ENCODE data around the gene ANK2. TPM values are rescaled to one million over a fixed set of nuclear protein-coding genes. Genes with fewer than 3 reads are reported as not detected.
"Not testable (repeated sequence)": the region's sequence is repeated elsewhere in the genome, so short reads cannot be mapped to it uniquely, and the experiment has no call there.

Gene ANK2
- total RNA-seq, 2 experiments from 2014 or later: 1.8 to 2.4 TPM

- no peaks in the 10 kb centered on the region for H3K36me3 Mint-ChIP-seq
- no peak overlapping the region for H3K4me3 Mint-ChIP-seq
- no peaks in the 10 kb centered on the region for H3K4me1 Mint-ChIP-seq
- no peak overlapping the region for H3K27ac Mint-ChIP-seq
- no peaks in the 10 kb centered on the region for H3K27me3 Mint-ChIP-seq
- no peak for ATAC-seq
- H3K9me3 Mint-ChIP-seq (ENCODE audit: low read depth): no peaks in the 10 kb centered on the region
- no peak for DNase-seq
- CTCF ChIA-PET: no interaction called here
These were observed 193.9 kb downstream of the ANK2 start for GRCh38 chr4:113243312-113243711.

- H3K27ac Mint-ChIP-seq; DNase-seq; H3K9me3 Mint-ChIP-seq (ENCODE audit: low read depth); ATAC-seq; H3K27me3 Mint-ChIP-seq; H3K4me1 Mint-ChIP-seq; H3K36me3 Mint-ChIP-seq; H3K4me3 Mint-ChIP-seq; CTCF ChIA-PET: not testable (repeated sequence)
These were observed 195.3 kb downstream of the ANK2 start for GRCh38 chr4:113244747-113245146.

GRCh38 chr4:113248320-113248719, 198.9 kb downstream of the ANK2 start:
- CTCF ChIA-PET: no interaction called here
- no peaks in the 10 kb centered on the region for H3K4me1 Mint-ChIP-seq
- no peak overlapping the region for H3K27ac Mint-ChIP-seq
- DNase-seq (no peak), ATAC-seq (no peak)
- H3K9me3 Mint-ChIP-seq (ENCODE audit: low read depth): no peaks in the 10 kb centered on the region
- no peak overlapping the region for H3K4me3 Mint-ChIP-seq
- peaks cover 2% of the 10 kb centered on the region for H3K27me3 Mint-ChIP-seq
- no peaks in the 10 kb centered on the region for H3K36me3 Mint-ChIP-seq

GRCh38 chr4:113255628-113256027, 206.2 kb downstream of the ANK2 start:
- H3K36me3 Mint-ChIP-seq: no peaks in the 10 kb centered on the region
- no peak overlapping the region for H3K27ac Mint-ChIP-seq
- H3K27me3 Mint-ChIP-seq: no peaks in the 10 kb centered on the region
- CTCF ChIA-PET: no interaction called here
- no peaks in the 10 kb centered on the region for H3K4me1 Mint-ChIP-seq
- ATAC-seq (no peak), DNase-seq (no peak)
- no peak overlapping the region for H3K4me3 Mint-ChIP-seq
- no peaks in the 10 kb centered on the region for H3K9me3 Mint-ChIP-seq (ENCODE audit: low read depth)

GRCh38 chr4:113256946-113257345, 207.5 kb downstream of the ANK2 start:
- Mint-ChIP-seq H3K36me3 (no peaks in the 10 kb centered on the region), H3K4me3 (no peak overlapping the region), H3K27ac (no peak overlapping the region), H3K4me1 (no peaks in the 10 kb centered on the region), H3K9me3 (ENCODE audit: low read depth) (no peaks in the 10 kb centered on the region), H3K27me3 (peaks cover 6% of the 10 kb centered on the region)
- ATAC-seq (no peak), DNase-seq (no peak)
- CTCF ChIA-PET: no interaction called here

GRCh38 chr4:113260688-113261087, 211.2 kb downstream of the ANK2 start:
- ATAC-seq: no peak
- CTCF ChIA-PET: no interaction called here
- no peaks in the 10 kb centered on the region for H3K4me1 Mint-ChIP-seq

GRCh38 chr4:113263274-113263673, 213.8 kb downstream of the ANK2 start:
- no peak for ATAC-seq
- Mint-ChIP-seq H3K27ac (no peak overlapping the region), H3K36me3 (no peaks in the 10 kb centered on the region), H3K9me3 (ENCODE audit: low read depth) (no peaks in the 10 kb centered on the region), H3K4me3 (no peak overlapping the region), H3K27me3 (peaks cover 8% of the 10 kb centered on the region), H3K4me1 (no peaks in the 10 kb centered on the region)
- CTCF ChIA-PET: no interaction called here
- no peak for DNase-seq

More at GRCh38 chr4:113260688-113261087, 211.2 kb downstream of the ANK2 start:
- Mint-ChIP-seq H3K4me3 (no peak overlapping the region), H3K36me3 (no peaks in the 10 kb centered on the region), H3K27ac (no peak overlapping the region), H3K27me3 (peaks cover 8% of the 10 kb centered on the region), H3K9me3 (ENCODE audit: low read depth) (no peaks in the 10 kb centered on the region)
- DNase-seq: no peak

GRCh38 chr4:113270520-113271319, 221.3 kb downstream of the ANK2 start:
- Mint-ChIP-seq H3K4me3 (no peak overlapping the region), H3K4me1 (no peaks in the 10 kb centered on the region), H3K36me3 (no peaks in the 10 kb centered on the region), H3K9me3 (ENCODE audit: low read depth) (no peaks in the 10 kb centered on the region), H3K27me3 (peaks cover 20% of the 10 kb centered on the region), H3K27ac (no peak overlapping the region)
- DNase-seq: no peak
- CTCF ChIA-PET: no interaction called here
- no peak for ATAC-seq

GRCh38 chr4:113272523-113272922, 223.1 kb downstream of the ANK2 start:
- DNase-seq (no peak), ATAC-seq (no peak)
- Mint-ChIP-seq H3K27ac (no peak overlapping the region), H3K4me3 (no peak overlapping the region), H3K27me3 (peaks cover 25% of the 10 kb centered on the region), H3K4me1 (no peaks in the 10 kb centered on the region), H3K9me3 (ENCODE audit: low read depth) (no peaks in the 10 kb centered on the region), H3K36me3 (no peaks in the 10 kb centered on the region)
- CTCF ChIA-PET: no interaction called here

GRCh38 chr4:113273721-113274220, 224.3 kb downstream of the ANK2 start:
- Mint-ChIP-seq H3K9me3 (ENCODE audit: low read depth) (no peaks in the 10 kb centered on the region), H3K27me3 (peaks cover 29% of the 10 kb centered on the region), H3K27ac (no peak overlapping the region), H3K36me3 (no peaks in the 10 kb centered on the region), H3K4me3 (no peak overlapping the region), H3K4me1 (no peaks in the 10 kb centered on the region)
- ATAC-seq (no peak), DNase-seq (no peak)
- CTCF ChIA-PET: no interaction called here

- CTCF ChIA-PET: no interaction called here
- Mint-ChIP-seq H3K36me3 (no peaks in the 10 kb centered on the region), H3K27ac (no peak overlapping the region), H3K27me3 (peaks cover 37% of the 10 kb centered on the region), H3K9me3 (ENCODE audit: low read depth) (no peaks in the 10 kb centered on the region), H3K4me1 (no peaks in the 10 kb centered on the region), H3K4me3 (no peak overlapping the region)
- ATAC-seq (no peak), DNase-seq (no peak)
These were observed 227.2 kb downstream of the ANK2 start for GRCh38 chr4:113276464-113277170.

- Mint-ChIP-seq H3K4me3 (no peak overlapping the region), H3K27ac (no peak overlapping the region), H3K4me1 (no peaks in the 10 kb centered on the region), H3K27me3 (peaks cover 32% of the 10 kb centered on the region), H3K36me3 (no peaks in the 10 kb centered on the region), H3K9me3 (ENCODE audit: low read depth) (no peaks in the 10 kb centered on the region)
- CTCF ChIA-PET: interaction anchor here (0.7 to 1.8 kb wide), 6 partner anchors 10 to 117 kb away, joined by 3 to 7 read pairs (median 4); no protein-coding TSS in a partner anchor
- ATAC-seq: peak; percentile 87
- DNase-seq: peak; percentile 76
These were observed 229.0 kb downstream of the ANK2 start for GRCh38 chr4:113278324-113278934.

- CTCF ChIA-PET: no interaction called here
These were observed 236.0 kb downstream of the ANK2 start for GRCh38 chr4:113285501-113285900.

More at GRCh38 chr4:113285501-113285900, 236.0 kb downstream of the ANK2 start:
- no peak for ATAC-seq
- Mint-ChIP-seq H3K4me1 (no peaks in the 10 kb centered on the region), H3K4me3 (no peak overlapping the region), H3K9me3 (ENCODE audit: low read depth) (no peaks in the 10 kb centered on the region), H3K36me3 (no peaks in the 10 kb centered on the region), H3K27ac (no peak overlapping the region), H3K27me3 (peaks cover 8% of the 10 kb centered on the region)
- DNase-seq: no peak
